ENCODE results near the gene FAM163A. TPM values are rescaled to one million over a fixed set of nuclear protein-coding genes. Genes with fewer than 3 reads are reported as not detected.

The FAM163A gene
- polyA plus RNA-seq, 4 donors, result 0.73 to 1.3 (median 0.76) TPM

- DNase-seq (ENCODE audit: low read depth in 4 of 4, low spot score in 3 of 4), result no peak
These were observed 5.7 kb downstream of the FAM163A start for GRCh38 chr1:179748772-179749171.

- DNase-seq (ENCODE audit: low read depth in 4 of 4, low spot score in 3 of 4), result no peak
These were observed 7.5 kb downstream of the FAM163A start for GRCh38 chr1:179750630-179751029.

- DNase-seq (ENCODE audit: low read depth in 4 of 4, low spot score in 3 of 4), result no peak
These were observed 10.0 kb downstream of the FAM163A start for GRCh38 chr1:179753061-179753460.

- no peak for DNase-seq (ENCODE audit: low read depth in 4 of 4, low spot score in 3 of 4)
These were observed 11.0 kb downstream of the FAM163A start for GRCh38 chr1:179754041-179754624.

GRCh38 chr1:179757933-179758332 is 14.8 kb downstream of the FAM163A start:
- DNase-seq (ENCODE audit: low read depth in 4 of 4, low spot score in 3 of 4), result no peak

GRCh38 chr1:179760521-179760920 is 17.4 kb downstream of the FAM163A start:
- no peak for DNase-seq (ENCODE audit: low read depth in 4 of 4, low spot score in 3 of 4)

GRCh38 chr1:179761296-179761695 is 18.2 kb downstream of the FAM163A start:
- DNase-seq (ENCODE audit: low read depth in 4 of 4, low spot score in 3 of 4), result peak in 1 of 4 donors; percentile 45

- no peak for DNase-seq (ENCODE audit: low read depth in 4 of 4, low spot score in 3 of 4)
These were observed 19.0 kb downstream of the FAM163A start for GRCh38 chr1:179761846-179762640.

GRCh38 chr1:179767177-179767581 is 24.1 kb downstream of the FAM163A start:
- no peak for DNase-seq (ENCODE audit: low read depth in 4 of 4, low spot score in 3 of 4)

- DNase-seq (ENCODE audit: low read depth in 4 of 4, low spot score in 3 of 4), result no peak
These were observed 24.9 kb downstream of the FAM163A start for GRCh38 chr1:179767996-179768395.

GRCh38 chr1:179770887-179771502 is 27.9 kb downstream of the FAM163A start:
- no peak for DNase-seq (ENCODE audit: low read depth in 4 of 4, low spot score in 3 of 4)

GRCh38 chr1:179773264-179773663 is 30.2 kb downstream of the FAM163A start:
- DNase-seq (ENCODE audit: low read depth in 4 of 4, low spot score in 3 of 4), result no peak

- DNase-seq (ENCODE audit: low read depth in 4 of 4, low spot score in 3 of 4), result no peak
These were observed 30.9 kb downstream of the FAM163A start for GRCh38 chr1:179774000-179774399.

- no peak for DNase-seq (ENCODE audit: low read depth in 4 of 4, low spot score in 3 of 4)
These were observed 31.5 kb downstream of the FAM163A start for GRCh38 chr1:179774566-179774965.

GRCh38 chr1:179775009-179775408 is 31.9 kb downstream of the FAM163A start:
- DNase-seq (ENCODE audit: low read depth in 4 of 4, low spot score in 3 of 4), result no peak

- no peak for DNase-seq (ENCODE audit: low read depth in 4 of 4, low spot score in 3 of 4)
These were observed 33.7 kb downstream of the FAM163A start for GRCh38 chr1:179776831-179777230.

GRCh38 chr1:179777731-179778130 is 34.6 kb downstream of the FAM163A start:
- DNase-seq (ENCODE audit: low read depth in 4 of 4, low spot score in 3 of 4), result no peak

- DNase-seq (ENCODE audit: low read depth in 4 of 4, low spot score in 3 of 4), result no peak
These were observed 36.7 kb downstream of the FAM163A start for GRCh38 chr1:179779645-179780272.

GRCh38 chr1:179781962-179782361 is 38.9 kb downstream of the FAM163A start:
- DNase-seq (ENCODE audit: low read depth in 4 of 4, low spot score in 3 of 4), result no peak

- peak; percentile 23 to 76 (median 58) for DNase-seq (ENCODE audit: low read depth in 4 of 4, low spot score in 3 of 4)
These were observed 41.9 kb downstream of the FAM163A start for GRCh38 chr1:179785031-179785431.

GRCh38 chr1:179785728-179786127 is 42.6 kb downstream of the FAM163A start:
- no peak for DNase-seq (ENCODE audit: low read depth in 4 of 4, low spot score in 3 of 4)
